Activated gamma-delta T cell treated with anti-CD3 and anti-CD28 coated beads, Interleukin-2, amount 50 U/mL, for 16 hours (primary cell): ENCODE measurements around the gene SNX19.
"Not testable (repeated sequence)": the region's sequence is repeated elsewhere in the genome, so short reads cannot be mapped to it uniquely, and the experiment has no call there.

Source experiments
- DNase-seq: peaks from one replicate; pipeline ENCODE4 v3.0.0-alpha.2; 2020; ENCODE audit warnings: low read depth

SNX19 gene

GRCh38 chr11:130873761-130874160 is 42.5 kb downstream of the SNX19 start:
- no peak for DNase-seq

DNA sequence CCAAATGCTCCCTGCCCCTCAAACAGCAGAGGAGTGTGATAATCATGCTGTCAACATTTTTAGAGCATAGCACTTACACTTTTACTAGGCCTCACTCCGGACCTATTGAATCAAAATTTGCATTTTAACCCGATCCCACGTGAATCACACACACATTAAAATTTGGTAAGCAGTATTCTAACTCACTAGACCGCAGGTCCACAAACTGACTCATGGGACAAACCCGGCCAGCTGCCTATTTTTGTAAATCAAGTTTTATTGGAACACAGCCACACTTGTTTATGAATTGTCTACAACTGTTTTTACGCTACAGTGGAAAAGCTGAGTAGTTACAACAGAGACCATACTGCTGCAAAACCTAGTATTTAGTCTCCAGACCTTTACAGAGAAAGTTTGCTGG is 43.3 kb downstream of the SNX19 start:
- no peak for DNase-seq

DNA sequence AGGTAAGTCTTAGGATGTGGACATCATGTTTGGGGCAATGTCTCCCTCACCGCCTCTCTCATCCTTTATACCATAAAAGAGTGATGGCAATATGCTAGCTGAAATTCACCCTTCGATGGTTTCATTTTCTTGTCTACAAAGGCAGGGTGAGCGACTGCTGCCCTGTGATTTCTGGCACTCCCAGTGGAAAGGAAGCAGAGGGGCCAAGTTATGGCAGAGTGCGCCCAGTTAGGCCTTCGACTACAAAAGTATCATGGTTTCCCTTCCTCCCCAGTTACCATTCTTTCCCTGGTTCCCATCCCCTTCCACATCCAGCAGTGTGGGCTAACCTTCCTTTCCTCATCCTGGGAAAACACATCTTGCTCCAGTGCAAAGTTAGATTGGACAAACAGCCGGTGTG is 43.8 kb downstream of the SNX19 start:
- DNase-seq = no peak

DNA sequence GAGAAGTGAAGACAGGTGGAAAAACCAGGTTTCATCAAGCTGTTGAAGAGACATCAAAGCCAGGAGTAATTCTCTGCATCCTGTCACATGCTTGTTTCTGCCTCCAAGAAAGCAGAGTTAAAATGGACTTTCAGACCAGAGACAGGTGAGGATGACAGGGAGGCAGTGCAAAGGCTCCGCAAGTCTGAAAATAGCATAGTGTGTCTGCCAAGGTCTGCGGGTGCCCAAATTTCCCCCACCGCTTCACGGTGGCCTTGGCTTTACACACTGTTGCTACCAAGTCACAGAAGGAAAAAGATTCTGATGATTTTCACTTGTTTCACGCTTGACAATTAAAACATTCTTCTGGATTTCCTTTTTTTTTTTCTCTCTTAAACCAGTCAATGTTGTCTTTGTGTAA is 44.2 kb downstream of the SNX19 start:
- DNase-seq = no peak

DNA sequence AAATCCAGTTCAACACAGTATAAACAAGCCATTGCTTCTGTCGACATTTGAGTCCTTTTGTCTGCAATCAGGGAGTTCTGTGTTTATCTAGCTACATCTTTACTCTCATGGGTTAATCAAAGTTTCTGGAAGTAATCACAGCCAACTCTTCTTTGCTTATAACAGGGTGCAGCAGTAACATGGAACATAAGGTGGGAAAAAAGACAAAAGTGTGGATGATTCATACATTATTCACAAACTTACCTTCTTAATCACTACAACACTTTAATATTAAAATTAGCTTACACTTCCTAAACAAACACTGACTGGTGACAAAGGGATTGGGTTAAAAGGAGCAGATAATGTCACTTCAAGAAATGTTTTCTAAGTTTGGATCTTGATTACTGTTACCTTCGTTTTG is 44.7 kb downstream of the SNX19 start:
- no peak for DNase-seq

GRCh38 chr11:130868721-130869390 is 47.4 kb downstream of the SNX19 start:
- DNase-seq = no peak

DNA sequence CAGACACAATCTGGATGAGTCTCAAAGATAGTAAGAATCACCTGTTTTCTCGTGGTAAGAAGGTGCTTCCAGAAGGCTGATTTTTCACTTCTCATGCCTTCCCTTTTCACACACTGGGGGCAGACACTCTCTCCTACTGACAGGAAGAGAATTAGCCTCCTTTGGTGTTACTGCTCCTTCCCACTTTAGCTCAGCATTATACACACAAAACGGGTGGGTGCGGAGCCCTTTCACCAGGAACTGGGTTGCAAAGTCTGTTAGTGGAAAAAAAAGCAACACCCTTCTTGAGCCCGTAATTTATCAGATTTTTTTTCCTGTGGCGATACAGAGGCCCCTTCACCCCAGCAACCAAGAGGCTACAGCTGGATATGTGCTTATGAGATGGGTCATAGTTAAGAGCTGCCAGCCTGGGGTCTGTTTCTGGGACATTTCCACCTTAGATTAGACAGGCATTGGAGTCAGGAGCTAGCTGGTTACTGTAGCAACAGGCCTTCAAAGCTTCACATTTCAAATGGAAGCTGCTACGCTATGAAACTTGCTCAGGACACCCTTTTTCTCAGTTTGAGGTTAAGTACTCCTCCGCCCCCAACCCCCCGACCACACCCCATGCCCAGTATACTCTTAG is 48.1 kb downstream of the SNX19 start:
- DNase-seq = no peak

GRCh38 chr11:130866831-130867230 is 49.4 kb downstream of the SNX19 start:
- no peak for DNase-seq

- no peak for DNase-seq
Measured at GRCh38 chr11:130865774-130866114, 50.5 kb downstream of the SNX19 start.

DNA sequence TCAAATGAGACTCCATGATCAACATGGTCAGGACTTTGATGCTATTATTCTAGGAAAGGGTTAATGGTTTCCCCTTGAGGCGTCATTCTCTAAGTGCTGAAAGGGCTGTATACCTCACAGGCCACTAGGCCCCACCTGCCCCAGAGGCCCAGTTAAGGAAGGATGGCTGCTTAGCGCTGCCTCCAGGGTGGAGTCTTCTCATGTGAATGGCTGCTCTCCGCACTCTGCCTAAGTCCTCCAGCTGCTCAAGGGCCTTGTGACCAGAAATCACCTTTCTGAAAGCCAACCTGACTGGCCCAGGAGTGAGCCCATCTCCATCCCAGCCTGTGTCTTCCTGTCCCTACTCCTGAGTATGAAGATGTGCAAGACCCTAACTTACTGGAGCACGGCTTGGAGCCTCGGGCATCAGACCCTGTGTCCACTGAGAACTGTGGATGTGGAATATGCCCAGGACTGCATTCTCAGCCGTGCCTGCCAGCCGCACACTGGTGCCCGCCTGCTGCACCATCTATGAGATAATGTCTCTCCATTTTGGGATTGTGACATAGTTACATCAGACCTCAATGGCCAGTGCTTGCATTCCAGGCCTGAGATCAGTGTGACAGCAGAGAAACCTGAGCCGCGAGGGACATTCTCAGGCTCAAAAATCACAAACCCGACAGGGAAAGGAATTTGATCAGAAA is 51.0 kb downstream of the SNX19 start:
- DNase-seq = no peak

- DNase-seq = peak; percentile 74
Measured at GRCh38 chr11:130861902-130862860, 54.1 kb downstream of the SNX19 start.

GRCh38 chr11:130861283-130861682 is 55.0 kb downstream of the SNX19 start:
- DNase-seq = no peak

- DNase-seq = no peak
Measured at GRCh38 chr11:130859886-130860285, 56.4 kb downstream of the SNX19 start.

GRCh38 chr11:130858215-130858614 is 58.1 kb downstream of the SNX19 start:
- no peak for DNase-seq

DNA sequence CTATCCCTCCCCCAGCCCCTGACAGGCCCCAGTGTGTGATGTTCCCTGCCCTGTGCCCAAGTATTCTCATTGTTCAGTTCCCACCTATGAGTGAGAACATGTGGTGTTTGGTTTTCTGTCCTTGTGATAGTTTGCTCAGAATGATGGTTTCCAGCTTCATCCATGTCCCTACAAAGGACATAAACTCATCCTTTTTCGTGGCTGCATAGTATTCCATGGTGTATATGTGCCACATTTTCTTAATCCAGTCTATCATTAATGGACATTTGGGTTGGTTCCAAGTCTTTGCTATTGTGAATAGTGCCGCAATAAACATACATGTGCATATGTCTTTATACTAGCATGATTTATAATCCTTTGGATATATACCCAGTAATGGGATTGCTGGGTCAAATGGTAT is 60.6 kb downstream of the SNX19 start:
- DNase-seq = not testable (repeated sequence)

DNA sequence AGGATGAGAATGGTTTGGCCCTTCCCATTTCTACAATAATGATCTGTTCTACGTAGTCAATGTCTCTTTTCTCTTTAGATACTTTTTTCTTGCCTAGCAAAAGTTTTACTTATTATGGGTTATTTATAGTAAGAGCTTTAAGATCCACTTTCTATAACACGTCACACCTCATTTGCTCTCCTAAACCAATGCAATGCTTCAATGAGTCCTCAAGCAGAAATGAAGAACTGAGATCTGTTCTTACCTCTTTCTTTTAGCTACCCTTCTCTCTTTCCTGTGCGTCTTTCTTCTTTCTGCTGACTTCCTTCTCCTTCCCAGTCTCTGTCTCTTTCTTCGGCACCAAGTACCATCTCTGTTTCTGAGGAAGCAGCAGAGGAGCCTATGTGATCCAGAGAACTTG is 61.8 kb downstream of the SNX19 start:
- DNase-seq = no peak

- no peak for DNase-seq
Measured at GRCh38 chr11:130852589-130852988, 63.7 kb downstream of the SNX19 start.

DNA sequence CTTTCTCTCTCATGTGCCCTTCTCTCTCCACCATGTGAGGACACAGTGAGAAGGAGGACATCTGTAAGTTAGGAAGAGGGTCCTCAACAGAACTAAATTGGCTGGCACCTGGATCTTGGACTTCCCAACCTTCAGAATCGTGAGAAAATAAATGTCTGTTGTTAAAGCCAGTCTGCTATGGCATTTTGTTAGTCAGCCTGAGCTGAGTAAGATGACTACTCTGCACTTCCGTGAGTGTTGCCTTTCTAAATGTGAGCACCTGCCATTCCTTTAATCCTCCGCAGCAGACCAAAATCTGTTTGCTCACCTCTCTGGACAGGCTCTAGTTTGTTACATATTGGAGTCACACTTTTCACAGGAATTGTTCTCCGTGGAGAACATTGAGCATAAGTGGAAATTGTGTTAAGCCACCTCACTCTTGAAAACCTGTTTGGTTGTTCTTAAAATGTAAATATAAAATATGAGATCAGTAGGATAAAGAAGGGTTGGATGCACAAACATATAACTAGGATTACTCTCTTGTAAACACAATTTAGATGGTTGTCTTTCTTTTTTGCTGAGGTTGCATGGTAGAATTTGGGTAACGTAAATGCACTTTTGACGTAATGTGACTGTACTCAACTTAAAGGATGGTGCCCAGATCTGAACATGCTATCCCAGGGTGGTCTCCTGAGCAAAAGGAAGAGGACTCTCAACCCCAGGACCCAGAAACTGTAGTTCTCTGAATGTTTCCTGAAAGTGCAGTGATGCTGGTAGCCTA is 65.9 kb downstream of the SNX19 start:
- DNase-seq = no peak

DNA sequence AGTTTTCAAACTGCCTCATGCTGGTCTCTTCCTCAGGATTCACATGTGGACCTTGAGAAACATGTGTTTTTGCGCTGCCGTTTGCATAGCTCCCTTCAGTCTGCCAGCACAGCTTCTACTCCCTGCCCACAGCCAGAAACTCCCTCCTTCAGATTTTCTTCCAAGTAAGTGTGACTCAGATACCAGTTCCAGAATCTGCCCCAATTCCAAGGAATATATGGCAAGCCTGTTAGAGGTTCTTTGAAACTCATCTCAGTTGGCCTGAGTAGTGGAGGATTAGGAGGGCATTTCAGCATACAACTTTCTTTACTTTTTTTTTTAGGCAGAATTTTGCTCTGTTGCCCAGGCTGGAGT is 67.1 kb downstream of the SNX19 start:
- no peak for DNase-seq

- no peak for DNase-seq
Measured at GRCh38 chr11:130848361-130849214, 67.7 kb downstream of the SNX19 start.

DNA sequence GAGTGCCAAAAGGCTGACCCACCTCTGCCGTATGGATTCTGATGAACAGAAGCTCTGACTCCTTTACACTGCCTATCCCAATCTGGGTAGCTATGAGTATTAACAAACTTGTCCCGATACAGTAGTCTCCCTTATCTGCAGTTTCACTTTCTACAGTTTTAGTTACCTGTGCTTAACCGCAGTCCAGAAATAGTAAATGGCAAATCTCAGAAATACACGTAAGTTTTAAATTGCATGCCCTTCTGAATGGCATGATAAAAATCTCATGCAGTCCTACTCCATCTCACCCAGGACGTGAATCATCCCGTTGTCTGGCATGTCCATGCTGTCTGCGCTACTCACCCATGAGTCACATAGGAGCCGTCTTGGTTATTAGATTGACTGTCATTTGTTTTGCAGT is 68.8 kb downstream of the SNX19 start:
- DNase-seq = no peak
